CD4-positive, alpha-beta T cell treated with Interleukin-6 at 100 ng/mL for 8 hours (primary cell): ENCODE measurements around the gene ABCB6.

Experiments used
- DNase-seq: peaks from one replicate; pipeline ENCODE4 v3.0.0-alpha.2; 2020; ENCODE audit warnings: mixed read lengths, low spot score

ABCB6 gene

GRCh38 chr2:219245148-219245898 lies 26.6 kb upstream of the ABCB6 start, which contains the start of the genes GLB1L and STK16:
Gene GLB1L (minus strand): TSS chr2:219245444. CDS start chr2:219243573, 1,871 bp downstream.
Gene STK16 (plus strand): TSS chr2:219245479. CDS start chr2:219246000, 521 bp downstream.
- peak; percentile 85 for DNase-seq

GRCh38 chr2:219244789-219245147 lies 26.0 kb upstream of the ABCB6 start:
- DNase-seq = no peak

GRCh38 chr2:219243291-219243761 lies 24.6 kb upstream of the ABCB6 start:
- no peak for DNase-seq

- no peak for DNase-seq
Measured at GRCh38 chr2:219234331-219234730, 15.6 kb upstream of the ABCB6 start.

GRCh38 chr2:219230059-219230540 lies 11.3 kb upstream of the ABCB6 start:
- DNase-seq = peak; percentile 36

- peak; percentile 98 for DNase-seq
Measured at GRCh38 chr2:219229305-219230058, 10.7 kb upstream of the ABCB6 start, which contains the start of the genes ANKZF1 and ATG9A. Gene ANKZF1 (plus strand): TSS chr2:219229806. CDS start chr2:219230258, 452 bp downstream. Gene ATG9A (minus strand): TSS chr2:219229636. CDS start chr2:219228024, 1,612 bp downstream.

GRCh38 chr2:219228911-219229304 lies 10.2 kb upstream of the ABCB6 start:
- no peak for DNase-seq

- DNase-seq = no peak
Measured at GRCh38 chr2:219228041-219228910, 9.5 kb upstream of the ABCB6 start.

- DNase-seq = no peak
Measured at GRCh38 chr2:219225350-219225749, 6.6 kb upstream of the ABCB6 start.

- no peak for DNase-seq
Measured at GRCh38 chr2:219223831-219224610, 5.3 kb upstream of the ABCB6 start.

GRCh38 chr2:219221957-219222518 lies 3.3 kb upstream of the ABCB6 start:
- DNase-seq = no peak

- no peak for DNase-seq
Measured at GRCh38 chr2:219220652-219221402, 2.1 kb upstream of the ABCB6 start.

- DNase-seq = no peak
Measured at GRCh38 chr2:219219784-219220532, 1.2 kb upstream of the ABCB6 start.

- no peak for DNase-seq
Measured at GRCh38 chr2:219218217-219218731, 484 bp downstream of the ABCB6 start.

GRCh38 chr2:219216535-219216915 lies 2.2 kb downstream of the ABCB6 start:
- no peak for DNase-seq

- no peak for DNase-seq
Measured at GRCh38 chr2:219215871-219216534, 2.8 kb downstream of the ABCB6 start.

- no peak for DNase-seq
Measured at GRCh38 chr2:219214786-219215185, 4.0 kb downstream of the ABCB6 start.

- no peak for DNase-seq
Measured at GRCh38 chr2:219214141-219214540, 4.6 kb downstream of the ABCB6 start.
